Measurements from ENCODE around the gene USP47.

GRCh38 chr11:11913395-11913794 is 71.6 kb downstream of the USP47 start:
- TF ChIP-seq EZH2phosphoT487 (IDR thresholded peaks at IDR 0.05; ENCODE audit: unreplicated experiment): no peak
- TF ChIP-seq, protein P1, sequence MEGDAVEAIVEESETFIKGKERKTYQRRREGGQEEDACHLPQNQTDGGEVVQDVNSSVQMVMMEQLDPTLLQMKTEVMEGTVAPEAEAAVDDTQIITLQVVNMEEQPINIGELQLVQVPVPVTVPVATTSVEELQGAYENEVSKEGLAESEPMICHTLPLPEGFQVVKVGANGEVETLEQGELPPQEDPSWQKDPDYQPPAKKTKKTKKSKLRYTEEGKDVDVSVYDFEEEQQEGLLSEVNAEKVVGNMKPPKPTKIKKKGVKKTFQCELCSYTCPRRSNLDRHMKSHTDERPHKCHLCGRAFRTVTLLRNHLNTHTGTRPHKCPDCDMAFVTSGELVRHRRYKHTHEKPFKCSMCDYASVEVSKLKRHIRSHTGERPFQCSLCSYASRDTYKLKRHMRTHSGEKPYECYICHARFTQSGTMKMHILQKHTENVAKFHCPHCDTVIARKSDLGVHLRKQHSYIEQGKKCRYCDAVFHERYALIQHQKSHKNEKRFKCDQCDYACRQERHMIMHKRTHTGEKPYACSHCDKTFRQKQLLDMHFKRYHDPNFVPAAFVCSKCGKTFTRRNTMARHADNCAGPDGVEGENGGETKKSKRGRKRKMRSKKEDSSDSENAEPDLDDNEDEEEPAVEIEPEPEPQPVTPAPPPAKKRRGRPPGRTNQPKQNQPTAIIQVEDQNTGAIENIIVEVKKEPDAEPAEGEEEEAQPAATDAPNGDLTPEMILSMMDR (conservative IDR thresholded peaks at IDR 0.05; ENCODE audit: low read depth in 2 of 2): no peak
- TF ChIP-seq JUNB (IDR thresholded peaks at IDR 0.05; ENCODE audit: unreplicated experiment): no peak
